ENCODE measurements around the gene NPY.
A peak's percentile ranks its signal among the peaks of the same experiment; 100 is the strongest.
"Not testable (repeated sequence)": the region's sequence is repeated elsewhere in the genome, so short reads cannot be mapped to it uniquely, and the experiment has no call there.

The NPY gene

DNA sequence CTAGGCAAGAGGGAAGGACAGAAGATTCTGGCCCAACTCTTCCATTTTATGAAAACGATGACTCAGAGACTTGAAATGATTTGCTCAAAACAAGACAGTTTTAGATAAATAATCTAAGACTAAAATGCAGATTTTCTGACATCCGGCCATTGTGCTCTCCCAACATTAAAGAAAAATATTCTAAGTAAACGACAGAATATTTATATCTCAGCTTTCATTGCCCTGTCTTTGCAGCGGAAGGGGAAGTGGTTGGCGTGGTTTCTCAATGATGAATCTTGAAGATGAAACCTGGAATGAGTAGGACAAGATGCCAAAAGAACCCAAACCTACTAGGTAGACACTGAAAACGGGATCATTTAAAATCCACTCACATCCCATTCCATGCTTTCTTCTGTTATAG is 28.9 kb upstream of the NPY start:
- Histone ChIP-seq H3K36me3 (ENCODE audit: insufficient read depth, insufficient read length, low read length) (no peaks in the 10 kb centered on the region), H3K4me3 (ENCODE audit: insufficient read length, low read depth) (no peak overlapping the region), H3K9ac (ENCODE audit: insufficient read length, low read depth) (no peak overlapping the region), H3K9me3 (ENCODE audit: insufficient read depth, low read length) (peaks cover 6% of the 10 kb centered on the region; the same call in 1 of the 2 replicates), H3K4me1 (ENCODE audit: insufficient read depth, insufficient read length) (no peaks in the 10 kb centered on the region), H3K27me3 (ENCODE audit: insufficient read depth, insufficient read length) (no peaks in the 10 kb centered on the region)
- no peak for DNase-seq (ENCODE audit: low read depth, low spot score)
- no peak for TF ChIP-seq ZNF274 (IDR thresholded peaks at IDR 0.05; ENCODE audit: low read depth, low read length)
- TF ChIP-seq SUZ12 (IDR thresholded peaks at IDR 0.05; ENCODE audit: extremely low read depth, insufficient read depth, insufficient read length), result no peak
- TF ChIP-seq YY1 (IDR thresholded peaks at IDR 0.05; ENCODE audit: insufficient read depth, insufficient read length), result no peak

GRCh38 chr7:24258324-24258723 is 25.7 kb upstream of the NPY start:
- not testable (repeated sequence) for H3K9ac ChIP-seq (ENCODE audit: insufficient read length, low read depth); DNase-seq (ENCODE audit: low read depth, low spot score); H3K27me3 ChIP-seq (ENCODE audit: insufficient read depth, insufficient read length); H3K4me1 ChIP-seq (ENCODE audit: insufficient read depth, insufficient read length); H3K4me3 ChIP-seq (ENCODE audit: insufficient read length, low read depth); H3K36me3 ChIP-seq (ENCODE audit: insufficient read depth, insufficient read length, low read length); H3K9me3 ChIP-seq (ENCODE audit: insufficient read depth, low read length)

DNA sequence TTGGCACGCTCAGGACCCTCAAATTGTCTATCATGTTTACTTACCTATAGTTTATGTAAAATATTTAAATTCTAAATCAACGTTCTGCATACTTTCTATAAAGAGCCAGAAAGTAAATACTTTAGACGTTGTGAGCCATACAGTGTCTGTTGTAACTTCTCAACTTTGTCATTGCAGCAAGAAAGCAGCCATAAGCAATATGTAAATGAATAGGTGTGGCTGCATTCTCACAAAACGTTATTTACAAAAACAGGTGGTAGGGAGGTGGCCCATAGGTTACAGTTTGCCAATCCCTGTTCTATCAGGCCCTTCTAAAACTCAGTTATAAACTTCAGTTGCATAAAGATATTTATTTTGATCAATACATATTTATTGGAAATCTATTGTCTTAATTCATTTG is 12.1 kb upstream of the NPY start:
- Histone ChIP-seq H3K27me3 (ENCODE audit: insufficient read depth, insufficient read length) (no peaks in the 10 kb centered on the region), H3K4me3 (ENCODE audit: insufficient read length, low read depth) (no peak overlapping the region), H3K9ac (ENCODE audit: insufficient read length, low read depth) (no peak overlapping the region), H3K9me3 (ENCODE audit: insufficient read depth, low read length) (no peaks in the 10 kb centered on the region), H3K36me3 (ENCODE audit: insufficient read depth, insufficient read length, low read length) (no peaks in the 10 kb centered on the region), H3K4me1 (ENCODE audit: insufficient read depth, insufficient read length) (no peaks in the 10 kb centered on the region)
- no peak for DNase-seq (ENCODE audit: low read depth, low spot score)
- TF ChIP-seq SUZ12 (IDR thresholded peaks at IDR 0.05; ENCODE audit: extremely low read depth, insufficient read depth, insufficient read length) (no peak), ZNF274 (IDR thresholded peaks at IDR 0.05; ENCODE audit: low read depth, low read length) (no peak), YY1 (IDR thresholded peaks at IDR 0.05; ENCODE audit: insufficient read depth, insufficient read length) (no peak)

DNA sequence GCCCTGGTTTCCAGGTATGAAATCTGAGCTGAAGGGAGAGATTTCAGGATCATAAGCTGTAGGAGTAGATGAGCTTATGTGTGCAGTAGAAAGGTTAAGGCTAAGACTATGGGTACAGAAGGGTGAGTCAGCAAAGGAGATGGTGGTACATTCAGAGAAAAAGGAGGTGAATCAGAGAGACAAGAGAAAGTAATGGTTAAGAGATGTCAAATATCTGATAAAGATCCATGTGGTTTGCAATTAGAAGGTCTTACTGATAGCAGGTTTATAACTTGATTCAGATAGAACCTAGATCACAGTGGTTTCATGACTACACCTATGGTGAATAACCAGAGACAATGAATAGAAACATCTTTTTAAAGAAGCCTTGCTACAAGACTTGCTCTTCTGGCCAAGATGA is 4.5 kb upstream of the NPY start:
- Histone ChIP-seq H3K4me3 (ENCODE audit: insufficient read length, low read depth) (no peak overlapping the region), H3K36me3 (ENCODE audit: insufficient read depth, insufficient read length, low read length) (no peaks in the 10 kb centered on the region), H3K27me3 (ENCODE audit: insufficient read depth, insufficient read length) (peaks cover 21% of the 10 kb centered on the region), H3K9me3 (ENCODE audit: insufficient read depth, low read length) (0 out of 2 replicates have a peak, but pooled peaks cover 5% of the 10 kb centered on the region), H3K4me1 (ENCODE audit: insufficient read depth, insufficient read length) (no peaks in the 10 kb centered on the region), H3K9ac (ENCODE audit: insufficient read length, low read depth) (no peak overlapping the region)
- TF ChIP-seq ZNF274 (IDR thresholded peaks at IDR 0.05; ENCODE audit: low read depth, low read length) (no peak), YY1 (IDR thresholded peaks at IDR 0.05; ENCODE audit: insufficient read depth, insufficient read length) (no peak), SUZ12 (IDR thresholded peaks at IDR 0.05; ENCODE audit: extremely low read depth, insufficient read depth, insufficient read length) (no peak)
- no peak for DNase-seq (ENCODE audit: low read depth, low spot score)

- Histone ChIP-seq H3K27me3 (ENCODE audit: insufficient read depth, insufficient read length) (peaks cover 47% of the 10 kb centered on the region), H3K4me3 (ENCODE audit: insufficient read length, low read depth) (peak overlapping the region; percentile 48), H3K4me1 (ENCODE audit: insufficient read depth, insufficient read length) (no peaks in the 10 kb centered on the region), H3K36me3 (ENCODE audit: insufficient read depth, insufficient read length, low read length) (no peaks in the 10 kb centered on the region), H3K9me3 (ENCODE audit: insufficient read depth, low read length) (0 out of 2 replicates have a peak, but pooled peaks cover 5% of the 10 kb centered on the region), H3K9ac (ENCODE audit: insufficient read length, low read depth) (no peak overlapping the region)
- no peak for TF ChIP-seq YY1 (IDR thresholded peaks at IDR 0.05; ENCODE audit: insufficient read depth, insufficient read length)
- no peak for TF ChIP-seq SUZ12 (IDR thresholded peaks at IDR 0.05; ENCODE audit: extremely low read depth, insufficient read depth, insufficient read length)
- TF ChIP-seq ZNF274 (IDR thresholded peaks at IDR 0.05; ENCODE audit: low read depth, low read length), result no peak
- no peak for DNase-seq (ENCODE audit: low read depth, low spot score)
These were observed 465 bp upstream of the NPY start for GRCh38 chr7:24283554-24283896.

DNA sequence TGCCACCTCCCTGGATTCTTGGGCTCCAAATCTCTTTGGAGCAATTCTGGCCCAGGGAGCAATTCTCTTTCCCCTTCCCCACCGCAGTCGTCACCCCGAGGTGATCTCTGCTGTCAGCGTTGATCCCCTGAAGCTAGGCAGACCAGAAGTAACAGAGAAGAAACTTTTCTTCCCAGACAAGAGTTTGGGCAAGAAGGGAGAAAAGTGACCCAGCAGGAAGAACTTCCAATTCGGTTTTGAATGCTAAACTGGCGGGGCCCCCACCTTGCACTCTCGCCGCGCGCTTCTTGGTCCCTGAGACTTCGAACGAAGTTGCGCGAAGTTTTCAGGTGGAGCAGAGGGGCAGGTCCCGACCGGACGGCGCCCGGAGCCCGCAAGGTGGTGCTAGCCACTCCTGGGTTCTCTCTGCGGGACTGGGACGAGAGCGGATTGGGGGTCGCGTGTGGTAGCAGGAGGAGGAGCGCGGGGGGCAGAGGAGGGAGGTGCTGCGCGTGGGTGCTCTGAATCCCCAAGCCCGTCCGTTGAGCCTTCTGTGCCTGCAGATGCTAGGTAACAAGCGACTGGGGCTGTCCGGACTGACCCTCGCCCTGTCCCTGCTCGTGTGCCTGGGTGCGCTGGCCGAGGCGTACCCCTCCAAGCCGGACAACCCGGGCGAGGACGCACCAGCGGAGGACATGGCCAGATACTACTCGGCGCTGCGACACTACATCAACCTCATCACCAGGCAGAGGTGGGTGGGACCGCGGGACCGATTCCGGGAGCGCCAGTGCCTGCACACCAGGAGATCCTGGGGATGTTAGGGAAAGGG is 913 bp downstream of the NPY start:
- H3K36me3 ChIP-seq (ENCODE audit: insufficient read depth, insufficient read length, low read length), result no peaks in the 10 kb centered on the region
- no peak for TF ChIP-seq YY1 (IDR thresholded peaks at IDR 0.05; ENCODE audit: insufficient read depth, insufficient read length)
- TF ChIP-seq SUZ12 (IDR thresholded peaks at IDR 0.05; ENCODE audit: extremely low read depth, insufficient read depth, insufficient read length), result no peak
- no peak for TF ChIP-seq ZNF274 (IDR thresholded peaks at IDR 0.05; ENCODE audit: low read depth, low read length)
- H3K4me3 ChIP-seq (ENCODE audit: insufficient read length, low read depth), result peak overlapping the region; percentile 48
- DNase-seq (ENCODE audit: low read depth, low spot score), result peak; percentile 64
- H3K4me1 ChIP-seq (ENCODE audit: insufficient read depth, insufficient read length), result no peaks in the 10 kb centered on the region
- no peaks in the 10 kb centered on the region for H3K9me3 ChIP-seq (ENCODE audit: insufficient read depth, low read length)
- peaks cover 47% of the 10 kb centered on the region for H3K27me3 ChIP-seq (ENCODE audit: insufficient read depth, insufficient read length)
- peak overlapping the region; percentile 65 for H3K9ac ChIP-seq (ENCODE audit: insufficient read length, low read depth)

- peak; percentile 69 for DNase-seq (ENCODE audit: low read depth, low spot score)
These were observed 6.1 kb downstream of the NPY start for GRCh38 chr7:24290004-24290641.

More at GRCh38 chr7:24290004-24290641, 6.1 kb downstream of the NPY start:
- Histone ChIP-seq H3K4me3 (ENCODE audit: insufficient read length, low read depth) (no peak overlapping the region), H3K36me3 (ENCODE audit: insufficient read depth, insufficient read length, low read length) (no peaks in the 10 kb centered on the region), H3K9ac (ENCODE audit: insufficient read length, low read depth) (no peak overlapping the region), H3K4me1 (ENCODE audit: insufficient read depth, insufficient read length) (peaks cover 2% of the 10 kb centered on the region), H3K9me3 (ENCODE audit: insufficient read depth, low read length) (no peaks in the 10 kb centered on the region), H3K27me3 (ENCODE audit: insufficient read depth, insufficient read length) (peaks cover 20% of the 10 kb centered on the region)
- TF ChIP-seq SUZ12 (IDR thresholded peaks at IDR 0.05; ENCODE audit: extremely low read depth, insufficient read depth, insufficient read length) (no peak), YY1 (IDR thresholded peaks at IDR 0.05; ENCODE audit: insufficient read depth, insufficient read length) (no peak), ZNF274 (IDR thresholded peaks at IDR 0.05; ENCODE audit: low read depth, low read length) (no peak)
